HG03064 (cell line): ENCODE results near the gene SKI.
"Not testable (repeated sequence)": the region's sequence is repeated elsewhere in the genome, so short reads cannot be mapped to it uniquely, and the experiment has no call there.

ENCODE experiments used
- ATAC-seq: cut with Tn5 transposase; IDR thresholded peaks from one replicate; pipeline ENCODE4 v1.9.1; 2021; ENCODE audit warnings: low read depth; ENCODE audit not compliant: unreplicated experiment

The SKI gene

DNA sequence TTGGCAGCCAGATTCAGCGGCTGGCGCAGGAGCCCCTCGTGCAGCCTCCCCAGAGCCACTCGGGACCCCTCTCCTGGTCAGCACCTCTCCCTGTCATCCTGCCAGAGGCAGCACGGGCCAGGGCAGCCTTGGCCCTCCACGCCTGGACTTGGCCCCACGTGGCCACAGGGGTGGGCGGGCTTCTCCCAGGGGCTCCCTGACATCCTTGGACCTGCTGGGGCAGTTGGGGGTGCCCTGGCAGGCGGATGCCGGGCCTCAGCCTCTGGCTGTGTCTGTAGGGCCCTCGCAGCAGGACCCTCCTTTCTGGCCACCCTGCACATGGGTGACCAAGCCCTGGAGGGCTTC is 103.1 kb downstream of the SKI start:
- no peak for ATAC-seq

DNA sequence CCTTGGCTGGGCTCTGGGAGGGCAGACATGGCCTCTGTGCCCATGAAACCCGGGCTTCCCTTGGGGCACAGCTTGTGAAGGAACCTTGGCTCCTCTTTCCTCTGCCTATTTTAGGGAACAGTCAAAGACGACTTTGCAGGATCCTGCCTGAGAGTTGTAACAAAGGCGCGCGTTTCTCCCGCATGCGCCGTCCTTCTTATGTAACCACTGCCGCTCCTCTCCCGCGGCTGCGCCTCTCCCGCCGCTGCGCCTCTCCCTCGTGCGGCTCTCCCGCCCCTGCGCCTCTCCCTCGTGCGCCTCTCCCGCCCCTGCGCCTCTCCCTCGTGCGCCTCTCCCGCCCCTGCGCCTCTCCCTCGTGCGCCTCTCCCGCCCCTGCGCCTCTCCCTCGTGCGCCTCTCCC is 103.5 kb downstream of the SKI start:
- not testable (repeated sequence) for ATAC-seq

DNA sequence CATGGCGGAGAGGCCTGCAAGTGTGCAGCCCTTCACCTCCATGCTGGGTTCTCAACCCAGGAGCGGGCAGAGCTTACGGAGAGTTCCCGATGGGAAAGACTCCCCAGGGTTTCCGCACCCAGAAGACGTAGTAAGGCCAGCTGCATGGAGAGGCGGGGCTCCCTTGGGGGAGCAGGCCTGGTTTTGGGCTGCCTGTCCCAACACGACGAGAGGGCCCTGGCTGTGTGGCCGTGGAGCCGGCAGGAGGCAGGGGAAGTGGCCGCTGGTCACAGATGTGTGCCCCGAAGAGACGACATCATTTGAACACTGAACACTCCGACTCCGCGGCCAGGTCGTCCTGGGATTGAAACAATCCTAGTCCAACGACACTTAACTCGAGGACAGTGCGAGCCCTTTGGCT is 106.2 kb downstream of the SKI start:
- ATAC-seq: no peak

DNA sequence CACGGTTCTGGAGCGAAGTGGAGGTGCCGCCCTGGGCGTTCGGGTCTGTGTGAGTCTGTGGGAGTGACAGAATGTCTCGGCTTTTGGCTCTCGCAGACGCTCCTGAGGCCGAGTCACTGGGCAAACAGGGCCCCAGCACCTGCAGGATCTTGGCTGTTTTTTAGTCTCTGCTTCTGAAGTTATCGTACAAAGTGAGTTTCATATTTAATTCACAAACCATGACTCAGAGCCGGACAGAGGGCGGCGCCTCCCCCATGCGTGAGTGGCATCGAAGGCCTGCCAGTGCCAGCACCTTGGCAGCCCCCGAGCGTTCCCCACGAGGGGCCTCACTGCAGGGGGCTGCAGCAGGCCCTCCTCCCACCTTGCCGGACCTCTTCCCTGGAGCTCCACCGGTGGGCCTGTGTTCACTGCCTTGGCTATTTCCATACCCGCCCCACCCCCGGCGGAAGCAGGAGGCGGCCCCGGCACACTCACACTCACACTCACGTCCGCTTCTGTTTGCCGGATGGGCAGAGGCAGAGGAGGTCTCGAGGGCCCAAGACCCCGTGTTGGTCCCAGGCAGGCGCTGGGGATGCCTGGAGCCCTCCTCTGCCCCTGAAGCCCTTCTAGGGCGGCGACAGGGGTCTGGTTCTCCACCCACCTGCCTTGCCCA is 106.9 kb downstream of the SKI start:
- no peak for ATAC-seq

DNA sequence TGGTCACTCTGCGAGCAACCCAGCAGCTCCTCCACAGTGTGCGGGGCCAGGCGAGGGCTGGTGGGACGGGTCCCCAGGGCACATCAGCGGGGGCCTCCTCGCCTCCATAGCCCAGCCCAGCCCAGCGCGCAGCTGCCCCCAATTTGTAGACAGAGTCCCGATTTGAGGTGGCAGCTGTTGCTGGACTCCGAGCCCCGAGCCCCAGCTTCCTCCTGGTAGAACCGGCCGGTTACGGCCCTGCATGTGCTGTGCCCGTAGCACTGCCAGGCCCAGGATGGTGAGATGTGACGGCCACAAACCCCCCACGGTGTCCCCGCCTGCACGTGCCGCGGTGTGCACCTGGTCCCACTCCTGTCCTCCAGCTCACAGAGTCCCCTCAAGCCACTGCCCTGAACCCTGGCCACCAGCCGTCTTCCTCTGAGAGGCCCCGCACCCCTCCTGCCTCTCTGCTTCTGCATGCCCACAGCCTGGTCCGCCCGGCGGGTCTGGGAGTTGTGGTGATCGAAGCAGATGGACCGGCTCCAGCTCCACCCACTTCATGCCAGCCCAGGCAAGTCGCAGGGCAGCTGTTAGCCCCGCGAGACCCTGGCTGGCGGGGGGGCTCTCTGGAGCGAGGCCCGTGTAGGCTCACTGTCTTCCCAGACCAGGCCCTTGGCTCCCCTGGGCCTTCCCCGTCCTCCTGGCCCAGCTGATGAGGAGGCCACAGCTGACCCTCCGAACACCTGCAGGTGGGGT is 107.8 kb downstream of the SKI start:
- no peak for ATAC-seq

DNA sequence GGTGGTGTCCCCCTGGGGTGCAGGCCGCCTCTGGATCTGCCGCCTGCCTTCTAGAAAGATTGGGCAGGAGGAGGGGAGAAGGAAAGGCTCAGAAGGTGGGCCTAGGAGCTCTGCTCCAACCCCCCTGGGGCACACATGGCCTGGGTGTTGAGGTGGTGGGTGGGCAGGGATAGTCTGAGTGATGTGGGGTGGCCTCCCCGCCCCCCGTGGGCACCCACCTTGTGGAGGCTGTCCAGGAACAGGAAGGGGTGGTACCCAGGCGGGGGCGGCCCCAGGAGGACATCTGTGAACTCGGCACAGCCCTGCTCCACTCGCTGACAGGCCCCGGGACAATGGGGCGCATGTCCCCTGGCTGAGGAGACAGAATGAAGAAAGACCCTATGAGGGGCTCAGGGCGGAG is 108.4 kb downstream of the SKI start:
- ATAC-seq: no peak

DNA sequence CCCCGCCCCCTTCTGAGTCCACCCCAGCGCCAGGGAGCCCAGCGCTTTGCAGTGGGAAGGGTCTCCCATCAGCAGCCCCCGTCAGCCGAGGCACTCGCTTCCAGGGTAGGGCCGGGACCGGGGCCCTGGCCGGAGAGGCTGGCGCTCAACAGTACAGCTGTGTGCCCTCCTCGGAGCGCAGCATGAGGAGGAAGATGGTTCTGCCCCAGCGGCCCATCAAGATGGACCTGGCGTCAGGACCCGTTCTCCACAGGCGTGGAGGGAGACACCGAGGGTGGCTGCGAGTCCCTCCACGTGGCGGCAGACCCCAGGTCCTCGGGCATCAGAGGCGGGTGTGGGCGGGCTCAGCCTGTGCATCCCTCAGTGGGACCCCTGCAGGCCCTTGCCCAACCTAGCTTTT is 109.0 kb downstream of the SKI start:
- no peak for ATAC-seq

DNA sequence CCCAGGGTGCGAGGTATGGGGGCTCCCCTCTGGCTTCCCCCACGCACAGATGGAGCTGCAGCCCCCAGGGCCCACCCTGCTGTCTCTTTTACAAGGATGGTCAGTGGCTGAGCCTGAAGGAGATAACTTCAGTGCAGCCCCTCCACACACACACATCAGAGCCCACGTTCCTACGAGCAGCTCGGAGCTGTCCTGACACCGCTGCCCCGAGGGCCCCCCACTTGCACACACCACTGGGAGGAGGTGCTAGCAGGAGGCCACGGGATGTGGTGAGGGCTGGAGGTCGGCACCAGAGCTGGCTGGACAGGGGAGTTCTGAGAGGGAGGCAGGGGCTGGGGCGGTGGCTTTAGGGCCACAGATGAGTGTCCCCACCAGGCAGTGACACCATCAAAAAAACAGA is 109.4 kb downstream of the SKI start:
- ATAC-seq: no peak

DNA sequence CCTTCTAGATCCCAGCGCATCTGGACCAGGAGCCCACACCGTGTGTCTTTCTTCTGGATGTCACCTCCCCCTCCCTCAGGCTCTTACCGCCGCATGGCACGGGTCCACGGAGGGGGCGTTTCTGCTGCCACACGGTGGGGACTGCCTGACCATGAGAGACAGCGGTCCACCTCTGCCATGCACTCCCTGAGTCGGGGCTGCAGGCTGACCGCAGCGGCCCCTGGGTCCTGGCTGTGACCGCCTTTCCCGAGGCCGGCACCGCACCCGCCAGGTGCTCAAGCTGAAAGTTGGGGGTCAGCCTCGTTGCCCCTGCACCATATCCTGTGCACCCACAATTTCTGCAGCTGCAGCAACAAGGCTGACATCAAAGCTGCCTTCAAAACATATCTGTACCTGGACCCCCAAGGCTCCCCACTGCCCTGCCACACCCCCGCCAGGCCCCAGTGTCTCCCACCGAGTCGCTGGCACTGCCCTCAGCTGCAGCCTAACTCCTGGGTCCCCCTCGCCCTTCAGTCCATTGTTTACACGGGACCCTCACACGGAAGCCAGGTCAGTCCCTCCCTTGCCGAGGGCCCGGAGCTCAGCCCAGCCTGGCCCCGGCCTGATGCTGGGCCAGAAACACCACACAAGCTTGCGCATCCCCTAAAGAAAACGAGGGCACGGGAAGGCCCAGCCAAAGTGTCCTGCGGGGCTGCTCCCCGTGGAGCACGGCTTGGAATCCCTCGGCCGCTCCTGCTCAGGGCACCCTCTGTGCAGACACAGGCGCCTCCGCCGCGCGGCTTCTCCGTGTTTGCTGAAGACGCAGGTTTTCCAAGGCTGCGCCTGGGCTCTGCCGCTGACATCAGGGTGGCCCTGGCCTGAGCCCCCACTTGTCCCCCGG is 111.3 kb downstream of the SKI start:
- ATAC-seq: no peak

DNA sequence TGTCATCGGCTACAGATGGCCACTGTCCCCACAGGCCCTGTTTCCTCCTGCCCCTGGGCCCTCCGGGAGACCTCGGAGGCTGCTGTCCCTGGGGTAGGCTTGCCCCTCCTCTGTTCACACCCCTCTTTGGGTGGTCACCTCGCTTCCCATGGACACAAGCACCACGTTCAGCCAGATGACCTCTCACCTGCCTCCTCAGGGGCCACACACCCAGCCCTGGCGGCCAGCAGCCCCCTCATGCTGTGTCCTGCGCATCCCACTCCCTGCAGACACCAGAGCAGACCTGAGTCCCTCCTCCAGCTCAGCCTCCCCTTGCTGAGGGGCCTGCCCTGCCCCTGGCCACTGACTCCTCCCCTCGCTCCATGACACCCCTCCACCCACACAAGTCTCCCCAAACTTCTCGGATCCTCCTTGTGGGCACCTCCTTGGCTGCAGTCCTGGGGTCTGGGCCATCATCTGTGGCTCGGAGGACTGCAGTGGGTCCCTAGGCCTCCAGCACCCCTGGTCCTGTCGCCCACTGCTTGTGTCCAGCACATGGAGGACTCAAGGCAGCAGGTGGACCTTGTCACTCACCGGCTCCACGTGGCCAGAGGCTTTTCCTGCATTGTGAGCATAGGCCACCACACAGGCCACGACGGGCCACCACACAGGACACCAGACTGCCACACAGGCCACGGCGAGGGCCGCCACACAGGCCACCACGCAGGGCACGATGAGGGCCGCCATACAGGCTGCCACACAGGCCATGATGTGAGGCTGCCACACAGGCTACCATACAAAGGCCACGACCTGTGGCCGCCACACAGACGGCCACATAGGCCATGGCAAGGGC is 112.2 kb downstream of the SKI start:
- ATAC-seq: no peak

DNA sequence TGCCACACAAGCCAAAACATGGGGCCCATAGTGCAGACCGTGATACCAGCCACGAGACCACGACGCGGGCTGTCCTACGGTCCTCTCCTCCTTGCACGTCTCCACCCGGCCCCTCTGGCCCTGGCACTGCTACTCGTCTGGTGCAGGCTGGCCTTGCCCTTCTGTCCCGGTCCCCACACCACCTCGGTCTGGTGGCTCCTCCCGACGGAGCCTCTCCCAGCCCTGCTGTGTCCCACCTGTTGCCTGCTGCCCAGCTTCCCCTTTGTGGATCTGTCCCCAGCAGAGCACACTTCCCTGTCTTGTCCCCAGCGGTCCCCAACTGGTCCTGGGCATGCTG is 112.8 kb downstream of the SKI start:
- no peak for ATAC-seq

DNA sequence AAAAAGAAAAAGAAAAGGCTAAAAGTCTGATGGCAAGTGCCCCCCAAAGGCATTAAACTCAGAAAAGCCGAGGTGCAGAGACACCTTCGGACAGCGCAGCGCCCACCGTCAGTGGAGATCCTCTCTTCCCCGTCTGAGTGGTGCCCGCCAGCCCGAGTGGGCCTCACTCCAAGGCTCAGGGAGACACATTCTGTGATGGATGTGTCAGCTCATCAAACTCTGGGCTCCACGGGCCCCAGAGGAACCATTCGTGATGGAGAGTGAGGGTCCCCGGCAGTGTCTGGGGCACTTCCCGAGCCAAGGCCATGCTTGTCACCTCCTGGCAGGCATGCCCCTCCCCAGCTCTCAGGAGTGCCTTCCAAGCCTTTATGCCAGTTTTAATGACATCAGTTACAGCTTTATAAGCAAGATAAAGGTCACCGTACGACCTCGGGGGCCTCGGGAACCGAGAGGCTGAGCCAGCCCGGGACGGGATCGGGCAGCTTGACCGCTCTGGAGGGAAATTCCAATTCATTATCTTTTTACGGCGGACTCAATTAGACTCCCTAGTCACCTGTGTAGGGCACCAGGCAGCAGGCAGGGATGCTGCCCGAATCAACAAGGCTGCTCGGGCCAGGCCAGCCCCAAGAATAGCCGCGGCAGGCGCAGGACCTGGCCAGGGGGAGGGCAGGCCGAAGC is 113.7 kb downstream of the SKI start:
- ATAC-seq: no peak

DNA sequence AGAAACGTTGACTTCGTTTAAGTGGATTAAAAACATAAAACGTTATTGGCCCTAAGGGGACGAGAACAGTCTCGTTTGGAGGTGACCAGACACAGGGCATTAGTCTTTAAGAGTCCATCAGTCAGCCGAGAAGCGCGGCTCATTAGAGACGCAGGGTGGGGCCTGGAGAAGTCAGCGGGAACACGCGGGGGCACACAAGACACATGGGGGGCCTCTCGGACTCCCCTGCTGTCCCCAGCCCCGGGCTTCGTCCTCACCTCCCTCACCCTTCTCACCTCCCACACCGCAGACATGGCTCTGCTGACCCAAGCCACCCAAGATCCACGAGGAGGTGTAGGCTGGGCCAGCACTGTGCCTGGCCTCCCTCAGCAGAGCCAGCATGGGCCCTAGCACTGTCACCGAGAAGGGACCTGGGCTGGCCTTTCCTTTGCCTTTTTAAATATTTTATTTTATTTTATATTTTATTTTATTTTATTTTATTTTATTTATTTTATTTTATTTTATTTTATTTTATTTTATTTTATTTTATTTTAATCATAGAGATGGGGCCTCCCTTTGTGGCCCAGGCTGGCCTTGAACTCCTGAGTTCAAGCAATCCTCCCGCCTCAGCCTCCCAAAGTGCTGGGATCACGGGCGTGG is 114.4 kb downstream of the SKI start:
- no peak for ATAC-seq

DNA sequence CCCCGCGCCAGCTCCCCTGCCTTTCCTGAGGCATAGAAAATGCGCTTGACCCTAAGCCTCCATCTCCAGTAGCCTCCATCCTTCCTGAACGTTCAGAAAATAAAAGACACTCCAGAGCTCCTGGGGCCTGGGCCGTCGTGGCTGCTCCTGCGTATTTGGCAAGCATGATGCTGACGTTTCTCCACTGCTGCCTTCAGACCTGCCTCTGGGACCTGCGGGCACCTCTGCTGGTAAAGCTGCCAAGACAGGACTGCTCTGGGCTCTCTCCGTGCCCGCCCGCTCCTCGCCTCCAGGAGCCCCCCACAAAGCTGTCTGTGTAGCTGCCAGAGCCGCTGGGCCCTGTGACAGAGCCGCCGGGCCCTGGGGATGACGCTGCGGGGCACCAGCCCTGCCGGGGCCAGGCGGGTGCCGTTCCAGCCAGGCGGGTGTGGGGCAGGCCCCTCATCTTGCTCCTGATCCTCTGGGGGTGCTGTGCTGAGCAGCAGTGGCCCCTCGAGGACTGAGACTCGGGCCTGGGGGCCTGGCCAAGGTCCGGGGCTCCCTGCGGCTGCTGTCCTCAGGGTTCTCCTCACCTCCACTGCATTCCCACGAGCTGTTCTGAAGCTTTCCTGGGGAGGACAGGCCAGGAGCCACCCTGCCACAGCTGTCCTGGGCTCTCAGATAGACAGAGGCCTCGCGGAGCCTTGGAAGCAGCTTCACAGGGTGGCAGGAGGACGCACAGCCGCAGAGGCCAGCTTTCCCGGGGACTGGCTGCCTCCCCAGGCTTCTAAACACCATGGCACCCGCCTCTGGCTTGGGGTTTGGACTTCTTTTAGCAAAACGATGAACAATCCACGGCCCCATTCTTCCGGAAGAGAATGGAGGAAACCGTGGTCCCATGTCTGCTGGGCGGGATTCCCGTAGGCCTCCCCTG is 115.2 kb downstream of the SKI start:
- no peak for ATAC-seq

DNA sequence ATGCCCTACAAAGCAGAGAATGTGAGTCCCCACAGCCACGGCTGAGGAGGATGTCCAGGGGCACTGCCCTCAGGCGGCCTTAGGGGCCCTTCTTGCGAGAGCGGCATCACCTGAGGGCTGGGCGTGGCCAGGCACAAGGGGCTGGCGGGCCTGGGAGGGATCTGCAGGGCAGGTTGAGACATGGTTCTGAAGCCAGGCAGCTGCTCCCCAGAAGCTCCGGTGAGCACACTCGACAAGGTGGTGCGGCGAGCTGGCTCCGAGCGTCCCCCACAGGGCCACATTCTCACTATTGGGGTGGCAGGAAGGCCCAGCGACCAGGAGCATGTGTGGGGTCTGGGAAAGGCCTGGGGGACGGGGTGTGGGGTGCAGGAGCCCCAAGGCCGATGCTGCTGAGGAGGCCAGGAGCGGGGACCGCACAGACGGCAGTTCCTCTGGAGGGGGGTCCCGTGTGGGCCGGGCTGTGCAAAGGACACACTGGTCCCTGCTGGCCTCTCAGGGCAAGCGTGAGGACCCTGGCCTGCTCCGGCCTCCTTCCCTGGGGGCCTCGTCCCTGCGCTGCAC is 116.1 kb downstream of the SKI start:
- ATAC-seq: no peak

DNA sequence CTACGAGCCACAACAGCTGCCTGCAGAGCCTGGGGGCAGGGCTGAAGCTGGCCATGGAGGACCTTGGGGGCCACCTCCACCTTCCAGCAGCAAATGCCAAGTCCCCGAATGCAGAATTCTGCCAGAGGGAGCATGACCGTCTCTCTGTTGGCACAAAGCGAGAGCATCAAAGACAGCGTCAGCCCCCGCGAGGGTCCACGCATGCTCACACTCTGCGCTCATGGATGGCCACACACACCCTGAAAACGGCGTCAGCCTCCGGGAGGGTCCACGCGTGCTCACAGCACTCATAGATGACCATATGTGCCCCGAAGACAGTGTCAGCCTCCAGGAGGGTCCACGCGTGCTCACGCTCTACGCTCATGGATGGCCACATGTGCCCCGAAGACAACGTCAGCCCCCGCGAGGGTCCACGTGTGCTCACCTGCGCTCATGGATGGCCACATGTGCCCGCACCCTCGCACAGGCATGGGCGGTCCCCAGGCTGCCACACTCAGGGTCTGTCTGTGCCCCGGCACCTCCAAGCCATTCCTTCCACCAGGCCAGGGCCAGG is 116.7 kb downstream of the SKI start:
- ATAC-seq: no peak

DNA sequence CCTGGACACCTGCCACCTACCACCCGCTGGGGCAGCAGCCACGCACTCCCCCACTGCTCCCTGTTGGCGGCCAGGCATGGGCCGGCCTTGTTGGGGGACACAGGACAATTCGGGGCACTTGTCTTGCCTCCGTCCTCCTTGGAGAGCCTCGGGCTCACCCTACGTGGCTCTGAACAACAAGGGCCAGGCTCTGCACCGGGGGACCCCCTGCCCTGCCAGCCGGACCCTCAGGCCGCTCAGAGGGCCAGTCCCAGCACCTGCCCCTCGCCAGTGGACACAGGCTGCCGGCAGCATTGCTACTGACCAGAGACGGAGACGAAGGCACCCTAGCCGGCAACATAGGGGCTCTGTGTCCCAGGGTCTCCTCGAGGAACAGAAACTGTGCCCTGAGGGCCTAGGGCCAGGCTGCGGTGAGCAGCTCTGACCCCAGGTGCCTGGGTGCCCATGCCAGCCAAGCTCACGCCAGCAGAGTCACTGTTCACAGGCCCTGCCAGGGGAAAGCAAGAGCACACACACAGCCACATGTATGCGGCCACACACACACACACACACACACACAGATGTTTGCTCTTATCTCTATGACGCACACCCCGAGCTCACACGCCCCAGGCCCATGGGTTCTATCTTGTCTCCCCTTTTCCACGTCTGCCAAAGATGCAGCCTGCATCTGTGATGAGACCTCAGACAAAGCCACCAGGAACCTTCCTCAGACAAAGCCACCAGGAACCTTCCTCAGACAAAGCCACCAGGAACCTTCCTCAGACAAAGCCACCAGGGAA is 117.4 kb downstream of the SKI start:
- no peak for ATAC-seq
